Subcutaneous abdominal adipose tissue (tissue), 5 donors: Measurements from ENCODE around the gene A2M.

ENCODE experiments used
- H3K27ac ChIP-seq: one replicate; pipeline ENCODE4 v1.7.0; 2013; ENCODE audit warnings: low read depth, mild to moderate bottlenecking, inconsistent platforms, low read length, moderate library complexity
- H3K27me3 ChIP-seq, 5 donors: one replicate each; pipeline ENCODE4 v1.7.0; 2013; ENCODE audit warnings: low read length in 5 of 5, inconsistent platforms in 1 of 5; ENCODE audit not compliant: control insufficient read depth in 5 of 5, insufficient read depth in 4 of 5
- H3K36me3 ChIP-seq, 5 donors: one replicate each; pipeline ENCODE4 v1.7.0; 2013; ENCODE audit warnings: low read length in 5 of 5; ENCODE audit not compliant: control insufficient read depth in 5 of 5, insufficient read depth in 5 of 5
- H3K4me1 ChIP-seq, 5 donors: one replicate each; pipeline ENCODE4 v1.7.0; 2013; ENCODE audit warnings: low read length in 5 of 5, mild to moderate bottlenecking in 3 of 5, moderate library complexity in 1 of 5; ENCODE audit not compliant: control insufficient read depth in 5 of 5, insufficient read depth in 5 of 5
- H3K4me3 ChIP-seq, 5 donors: one replicate each; pipeline ENCODE4 v1.7.0; 2013; ENCODE audit warnings: low read length in 5 of 5, low read depth in 1 of 5
- H3K9ac ChIP-seq, 5 donors: one replicate each; pipeline ENCODE4 v1.7.0; 2013; ENCODE audit warnings: low read length in 5 of 5, mild to moderate bottlenecking in 4 of 5, moderate library complexity in 3 of 5
- H3K9me3 ChIP-seq, 5 donors: one replicate each; pipeline ENCODE4 v1.7.0; 2013; ENCODE audit warnings: low read length in 5 of 5; ENCODE audit not compliant: control insufficient read depth in 5 of 5
- donor health status: healthy.
- donor health status: healthy.
- donor health status: healthy.
- donor health status: healthy.
- donor health status: healthy.

A2M gene

GRCh38 chr12:9047105-9047504 lies 68.6 kb downstream of the A2M start:
- no peaks in the 10 kb centered on the region for H3K36me3 ChIP-seq
- H3K27ac ChIP-seq: no peak overlapping the region
- no peak overlapping the region for H3K4me3 ChIP-seq
- H3K4me1 ChIP-seq: peaks cover 0 to 7% (median 0%) of the 10 kb centered on the region in 5 donors
- H3K9me3 ChIP-seq: no peaks in the 10 kb centered on the region
- H3K9ac ChIP-seq: no peak overlapping the region
- H3K27me3 ChIP-seq: peaks cover 0 to 2% (median 0%) of the 10 kb centered on the region in 5 donors

GRCh38 chr12:9043766-9044165 lies 72.0 kb downstream of the A2M start:
- H3K4me3 ChIP-seq: no peak overlapping the region
- no peaks in the 10 kb centered on the region for H3K4me1 ChIP-seq
- no peaks in the 10 kb centered on the region for H3K36me3 ChIP-seq
- no peaks in the 10 kb centered on the region for H3K27me3 ChIP-seq
- H3K9me3 ChIP-seq: no peaks in the 10 kb centered on the region
- no peak overlapping the region for H3K27ac ChIP-seq
- H3K9ac ChIP-seq: no peak overlapping the region

- no peak overlapping the region for H3K27ac ChIP-seq
- H3K36me3 ChIP-seq: no peaks in the 10 kb centered on the region
- no peaks in the 10 kb centered on the region for H3K9me3 ChIP-seq
- H3K4me3 ChIP-seq: no peak overlapping the region
- H3K27me3 ChIP-seq: no peaks in the 10 kb centered on the region
- H3K9ac ChIP-seq: no peak overlapping the region
- no peaks in the 10 kb centered on the region for H3K4me1 ChIP-seq
Observed at GRCh38 chr12:9041321-9041720, 74.4 kb downstream of the A2M start.

- no peaks in the 10 kb centered on the region for H3K9me3 ChIP-seq
- no peak overlapping the region for H3K9ac ChIP-seq
Observed at GRCh38 chr12:9040484-9041186, 75.1 kb downstream of the A2M start.

GRCh38 chr12:9039397-9039977 lies 76.2 kb downstream of the A2M start:
- no peaks in the 10 kb centered on the region for H3K27me3 ChIP-seq
- H3K4me1 ChIP-seq: no peaks in the 10 kb centered on the region
- no peak overlapping the region for H3K9ac ChIP-seq
- H3K4me3 ChIP-seq: no peak overlapping the region
- no peaks in the 10 kb centered on the region for H3K9me3 ChIP-seq
- H3K36me3 ChIP-seq: no peaks in the 10 kb centered on the region
- no peak overlapping the region for H3K27ac ChIP-seq

More at GRCh38 chr12:9040484-9041186, 75.1 kb downstream of the A2M start:
- no peak overlapping the region for H3K4me3 ChIP-seq
- no peak overlapping the region for H3K27ac ChIP-seq
- H3K4me1 ChIP-seq: no peaks in the 10 kb centered on the region
- no peaks in the 10 kb centered on the region for H3K27me3 ChIP-seq
- no peaks in the 10 kb centered on the region for H3K36me3 ChIP-seq

- Histone ChIP-seq H3K4me3 (no peak overlapping the region), H3K36me3 (no peaks in the 10 kb centered on the region), H3K27ac (no peak overlapping the region), H3K9ac (no peak overlapping the region), H3K27me3 (no peaks in the 10 kb centered on the region), H3K4me1 (no peaks in the 10 kb centered on the region), H3K9me3 (no peaks in the 10 kb centered on the region)
Observed at GRCh38 chr12:9037431-9037830, 78.3 kb downstream of the A2M start.

GRCh38 chr12:9036227-9036626 lies 79.5 kb downstream of the A2M start:
- Histone ChIP-seq H3K9ac (no peak overlapping the region), H3K36me3 (no peaks in the 10 kb centered on the region), H3K4me1 (no peaks in the 10 kb centered on the region), H3K4me3 (no peak overlapping the region), H3K9me3 (no peaks in the 10 kb centered on the region), H3K27ac (no peak overlapping the region), H3K27me3 (no peaks in the 10 kb centered on the region)

- Histone ChIP-seq H3K27me3 (no peaks in the 10 kb centered on the region), H3K4me1 (no peaks in the 10 kb centered on the region), H3K27ac (no peak overlapping the region), H3K9ac (no peak overlapping the region), H3K9me3 (no peaks in the 10 kb centered on the region), H3K36me3 (no peaks in the 10 kb centered on the region), H3K4me3 (no peak overlapping the region)
Observed at GRCh38 chr12:9034095-9034494, 81.6 kb downstream of the A2M start.

- Histone ChIP-seq H3K27ac (no peak overlapping the region), H3K9ac (no peak overlapping the region), H3K4me1 (no peaks in the 10 kb centered on the region), H3K4me3 (no peak overlapping the region), H3K9me3 (no peaks in the 10 kb centered on the region), H3K36me3 (no peaks in the 10 kb centered on the region), H3K27me3 (no peaks in the 10 kb centered on the region)
Observed at GRCh38 chr12:9033265-9033887, 82.3 kb downstream of the A2M start.

GRCh38 chr12:9032202-9032964 lies 83.3 kb downstream of the A2M start:
- no peak overlapping the region for H3K9ac ChIP-seq
- no peaks in the 10 kb centered on the region for H3K27me3 ChIP-seq
- no peaks in the 10 kb centered on the region for H3K9me3 ChIP-seq
- no peaks in the 10 kb centered on the region for H3K36me3 ChIP-seq
- H3K27ac ChIP-seq: no peak overlapping the region
- H3K4me1 ChIP-seq: no peaks in the 10 kb centered on the region
- no peak overlapping the region for H3K4me3 ChIP-seq
